NCI-H2107 treated with DMSO at 0.1 percent for 48 hours (cell line): ENCODE measurements around the gene RBFOX2.
"Not testable (repeated sequence)": the region's sequence is repeated elsewhere in the genome, so short reads cannot be mapped to it uniquely, and the experiment has no call there.

Source experiments
- DNase-seq: peaks from one replicate; lab custom pipeline; 2025; ENCODE audit not compliant: unreplicated experiment; lab: John Stamatoyannopoulos, UW

Gene RBFOX2

GRCh38 chr22:36044517-36044916, 15.9 kb upstream of the RBFOX2 start:
- DNase-seq = not testable (repeated sequence)

- DNase-seq = no peak
Measured at GRCh38 chr22:36042240-36042639, 13.6 kb upstream of the RBFOX2 start.

- DNase-seq = no peak
Measured at GRCh38 chr22:36039125-36039524, 10.5 kb upstream of the RBFOX2 start.

GRCh38 chr22:36037102-36037758, 8.6 kb upstream of the RBFOX2 start:
- no peak for DNase-seq

- DNase-seq = peak; percentile 26
Measured at GRCh38 chr22:36036167-36036624, 7.6 kb upstream of the RBFOX2 start.

- no peak for DNase-seq
Measured at GRCh38 chr22:36032611-36033010, 4.0 kb upstream of the RBFOX2 start.

- DNase-seq = no peak
Measured at GRCh38 chr22:36029406-36029755, 757 bp upstream of the RBFOX2 start.

- DNase-seq = no peak
Measured at GRCh38 chr22:36027935-36028645, 534 bp downstream of the RBFOX2 start.

- DNase-seq = no peak
Measured at GRCh38 chr22:36027579-36027934, 1.1 kb downstream of the RBFOX2 start.

- DNase-seq = no peak
Measured at GRCh38 chr22:36026741-36027140, 1.9 kb downstream of the RBFOX2 start.

GRCh38 chr22:36022697-36023096, 5.9 kb downstream of the RBFOX2 start:
- DNase-seq = no peak

- no peak for DNase-seq
Measured at GRCh38 chr22:36022162-36022561, 6.5 kb downstream of the RBFOX2 start.

GRCh38 chr22:36021606-36022153, 6.9 kb downstream of the RBFOX2 start:
- no peak for DNase-seq

- DNase-seq = not testable (repeated sequence)
Measured at GRCh38 chr22:36020865-36021264, 7.8 kb downstream of the RBFOX2 start.

- peak; percentile 94 for DNase-seq
Measured at GRCh38 chr22:36017651-36018091, 11.0 kb downstream of the RBFOX2 start.

- DNase-seq = no peak
Measured at GRCh38 chr22:36016684-36017083, 11.9 kb downstream of the RBFOX2 start.

- DNase-seq = no peak
Measured at GRCh38 chr22:36015811-36016529, 12.7 kb downstream of the RBFOX2 start.

GRCh38 chr22:36015155-36015810, 13.3 kb downstream of the RBFOX2 start:
- no peak for DNase-seq

- DNase-seq = no peak
Measured at GRCh38 chr22:36014546-36015074, 14.0 kb downstream of the RBFOX2 start.

- DNase-seq = no peak
Measured at GRCh38 chr22:36012332-36012731, 16.3 kb downstream of the RBFOX2 start.

- no peak for DNase-seq
Measured at GRCh38 chr22:36010882-36011281, 17.7 kb downstream of the RBFOX2 start.
